Right lobe of liver (tissue), 4 donors: ENCODE measurements around the gene SPTB.

Experiments
- POLR2A ChIP-seq: fragments of 450-650 bp; IDR thresholded peaks from one replicate; pipeline ENCODE4 v1.6.1; 2017; ENCODE audit warnings: antibody characterized with exemption, mild to moderate bottlenecking
- TF ChIP-seq, protein P1 (sequence below), 4 donors: fragments of 200-600 bp in 3 of 4; fragments of 450-650 bp in 1 of 4; IDR thresholded peaks; one replicate each; pipeline versions ENCODE4 v1.5.1 to v1.8.0; 2016 to 2022; ENCODE audit warnings: antibody characterized with exemption in 4 of 4, mild to moderate bottlenecking in 2 of 4
- donor health status: DM: no; HTN: no; CAD: no.
- donor health status: DM: no; HTN: no; CAD: no.
- donor health status: DM: no; HTN: yes; CAD: no.

DNA sequence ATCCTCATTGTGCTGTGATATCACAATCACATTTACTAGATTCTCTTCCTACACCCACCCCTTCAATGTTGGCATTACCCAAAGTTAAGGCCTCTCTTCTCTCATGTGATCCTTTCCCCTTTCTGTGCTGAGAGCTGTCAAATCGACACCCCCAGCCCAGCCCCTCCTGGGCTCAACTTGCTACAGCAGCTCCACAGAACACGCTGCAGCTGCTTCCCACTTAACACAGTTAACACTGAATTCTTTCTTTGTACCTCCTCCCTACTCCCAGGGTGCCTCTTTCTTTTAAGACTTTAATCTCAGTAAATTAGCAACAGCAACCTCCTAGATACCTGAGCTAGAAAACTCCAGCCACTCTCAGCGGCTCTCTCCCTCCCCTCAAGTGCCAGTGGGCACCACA lies 17.8 kb downstream of the SPTB start:
- TF ChIP-seq, protein P1, sequence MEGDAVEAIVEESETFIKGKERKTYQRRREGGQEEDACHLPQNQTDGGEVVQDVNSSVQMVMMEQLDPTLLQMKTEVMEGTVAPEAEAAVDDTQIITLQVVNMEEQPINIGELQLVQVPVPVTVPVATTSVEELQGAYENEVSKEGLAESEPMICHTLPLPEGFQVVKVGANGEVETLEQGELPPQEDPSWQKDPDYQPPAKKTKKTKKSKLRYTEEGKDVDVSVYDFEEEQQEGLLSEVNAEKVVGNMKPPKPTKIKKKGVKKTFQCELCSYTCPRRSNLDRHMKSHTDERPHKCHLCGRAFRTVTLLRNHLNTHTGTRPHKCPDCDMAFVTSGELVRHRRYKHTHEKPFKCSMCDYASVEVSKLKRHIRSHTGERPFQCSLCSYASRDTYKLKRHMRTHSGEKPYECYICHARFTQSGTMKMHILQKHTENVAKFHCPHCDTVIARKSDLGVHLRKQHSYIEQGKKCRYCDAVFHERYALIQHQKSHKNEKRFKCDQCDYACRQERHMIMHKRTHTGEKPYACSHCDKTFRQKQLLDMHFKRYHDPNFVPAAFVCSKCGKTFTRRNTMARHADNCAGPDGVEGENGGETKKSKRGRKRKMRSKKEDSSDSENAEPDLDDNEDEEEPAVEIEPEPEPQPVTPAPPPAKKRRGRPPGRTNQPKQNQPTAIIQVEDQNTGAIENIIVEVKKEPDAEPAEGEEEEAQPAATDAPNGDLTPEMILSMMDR (IDR thresholded peaks at IDR 0.05): no peak
- no peak for TF ChIP-seq POLR2A
